ENCODE measurements around the gene RELB. TPM values are rescaled to one million over a fixed set of nuclear protein-coding genes. Genes with fewer than 3 reads are reported as not detected.
A peak's percentile ranks its signal among the peaks of the same experiment; 100 is the strongest.

Gene RELB
- polyA plus RNA-seq, 1 experiment: 9.9 TPM

DNA sequence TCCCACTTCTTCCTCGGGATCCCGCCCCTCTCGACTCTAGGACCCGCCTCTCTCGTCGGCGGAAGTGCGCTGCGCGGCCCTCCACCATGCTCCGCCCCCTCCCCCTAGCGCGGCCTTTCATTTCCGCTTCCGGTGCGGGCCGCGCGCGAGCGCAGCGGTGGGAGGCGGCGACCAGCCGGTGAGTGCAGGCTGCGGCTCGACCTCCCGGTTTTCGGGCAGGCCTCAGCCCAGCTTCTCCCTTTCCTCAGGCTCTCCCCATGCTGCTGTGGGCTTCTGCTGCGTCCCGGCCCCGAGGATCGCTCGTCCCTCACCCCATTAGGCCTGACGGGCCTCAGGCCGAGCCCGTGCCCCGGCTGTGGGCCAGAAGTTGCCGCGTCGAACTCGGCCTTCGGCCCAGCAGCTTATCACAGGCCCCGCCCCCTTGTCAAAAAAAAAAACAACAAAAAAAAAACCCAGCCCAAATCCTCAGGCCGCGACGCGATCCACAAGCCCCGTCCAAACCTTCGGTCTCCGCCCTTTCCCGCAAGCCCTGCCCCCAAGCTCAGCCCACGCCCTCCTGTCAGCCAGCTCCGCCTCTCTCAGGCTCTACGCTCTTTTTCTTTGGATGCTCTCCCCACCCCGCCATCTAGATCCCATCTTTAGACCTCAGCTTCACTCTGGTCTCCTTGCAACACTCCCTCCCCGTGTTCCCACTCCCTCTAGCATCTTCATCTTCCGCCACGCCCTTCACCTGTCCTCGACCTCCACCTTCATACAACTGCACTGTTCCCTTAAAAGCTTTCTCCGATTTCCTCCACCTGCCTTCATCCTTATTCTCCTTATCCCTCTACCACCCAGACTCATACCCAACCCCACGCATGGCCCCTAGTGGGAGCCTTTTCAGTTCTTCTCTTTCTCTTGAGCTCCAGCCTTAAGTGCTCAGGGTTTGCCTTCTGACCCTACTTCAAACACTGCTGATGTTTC, 37.9 kb downstream of the RELB start, which contains the start of gene CLASRP:
TSS of gene CLASRP (plus strand) at position 115 of the 963 bp plus-strand sequence. CDS start 1,168 bp downstream, outside the sequence.
- TF ChIP-seq, protein P1, sequence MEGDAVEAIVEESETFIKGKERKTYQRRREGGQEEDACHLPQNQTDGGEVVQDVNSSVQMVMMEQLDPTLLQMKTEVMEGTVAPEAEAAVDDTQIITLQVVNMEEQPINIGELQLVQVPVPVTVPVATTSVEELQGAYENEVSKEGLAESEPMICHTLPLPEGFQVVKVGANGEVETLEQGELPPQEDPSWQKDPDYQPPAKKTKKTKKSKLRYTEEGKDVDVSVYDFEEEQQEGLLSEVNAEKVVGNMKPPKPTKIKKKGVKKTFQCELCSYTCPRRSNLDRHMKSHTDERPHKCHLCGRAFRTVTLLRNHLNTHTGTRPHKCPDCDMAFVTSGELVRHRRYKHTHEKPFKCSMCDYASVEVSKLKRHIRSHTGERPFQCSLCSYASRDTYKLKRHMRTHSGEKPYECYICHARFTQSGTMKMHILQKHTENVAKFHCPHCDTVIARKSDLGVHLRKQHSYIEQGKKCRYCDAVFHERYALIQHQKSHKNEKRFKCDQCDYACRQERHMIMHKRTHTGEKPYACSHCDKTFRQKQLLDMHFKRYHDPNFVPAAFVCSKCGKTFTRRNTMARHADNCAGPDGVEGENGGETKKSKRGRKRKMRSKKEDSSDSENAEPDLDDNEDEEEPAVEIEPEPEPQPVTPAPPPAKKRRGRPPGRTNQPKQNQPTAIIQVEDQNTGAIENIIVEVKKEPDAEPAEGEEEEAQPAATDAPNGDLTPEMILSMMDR (IDR thresholded peaks at IDR 0.05; ENCODE audit: low read depth, low read length): no peak
- POLR2A ChIA-PET: interaction anchor here (0.7 to 1.9 kb wide), 14 partner anchors 8 to 216 kb away, joined by 3 to 14 read pairs (median 4); partner anchors contain the start of genes GEMIN7 and RELB
- CTCF ChIA-PET: interaction anchor here (1.3 to 2.4 kb wide), 2 partner anchors 10 to 20 kb away, joined by 3 to 14 read pairs; no protein-coding TSS in a partner anchor
- peak within 1 kb of the TSS; percentile 96 for H3K27ac ChIP-seq (ENCODE audit: low read depth, low read length)
- DNase-seq (ENCODE audit: low read depth, low spot score): peak; percentile 71
- no peaks in the 10 kb centered on the region for H3K27me3 ChIP-seq (ENCODE audit: control insufficient read depth, insufficient read depth, low read length)
- no peaks in the 10 kb centered on the region; the same call in 1 of the 2 replicates for H3K9me3 ChIP-seq (ENCODE audit: control insufficient read depth, insufficient read depth, low read length)
- peak within 1 kb of the TSS; percentile 95 for H3K4me3 ChIP-seq (ENCODE audit: low read depth, low read length)

DNA sequence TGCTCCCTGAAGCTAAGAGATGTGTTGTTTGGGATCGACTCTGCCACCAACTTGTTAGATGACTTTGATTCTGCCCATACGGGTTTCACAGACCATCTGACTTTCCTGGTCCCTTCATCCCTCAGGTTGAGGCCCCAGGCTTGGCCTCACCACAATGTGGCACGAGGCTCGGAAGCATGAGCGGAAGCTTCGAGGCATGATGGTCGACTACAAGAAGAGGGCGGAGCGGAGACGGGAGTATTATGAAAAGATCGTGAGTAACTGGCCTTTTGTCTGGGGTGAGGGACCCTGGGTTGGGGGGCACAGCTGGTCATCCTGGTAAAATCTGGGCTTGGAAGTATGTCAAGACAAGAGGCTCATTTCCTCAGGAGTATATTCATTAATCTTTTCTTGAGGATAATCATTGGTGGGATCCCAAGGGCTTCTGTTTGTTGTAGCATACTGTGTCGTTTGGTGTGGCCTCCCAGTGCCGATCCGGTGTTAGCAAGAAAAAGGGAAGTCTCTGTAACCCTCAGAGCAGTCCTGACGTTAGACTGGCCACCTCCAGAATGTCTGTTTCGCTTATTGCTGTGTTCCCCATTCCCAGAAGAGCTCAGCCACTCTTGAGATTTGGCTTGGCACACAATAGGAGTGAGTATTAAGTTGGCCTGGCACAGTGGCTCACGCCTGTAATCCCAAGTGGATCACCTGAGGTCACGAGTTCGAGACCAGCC, 39.0 kb downstream of the RELB start:
- TF ChIP-seq, protein P1 (IDR thresholded peaks at IDR 0.05; ENCODE audit: low read depth, low read length): no peak
- no peak for DNase-seq (ENCODE audit: low read depth, low spot score)
- ChIA-PET POLR2A (interaction anchor here (1.2 to 1.9 kb wide), 3 partner anchors 19 to 38 kb away, joined by 3 to 12 read pairs (median 5); partner anchors contain the start of gene RELB), CTCF (interaction anchor here (1.8 to 2.4 kb wide), 2 partner anchors 19 kb away, joined by 7 to 14 read pairs; no protein-coding TSS in a partner anchor)
- no peaks in the 10 kb centered on the region for H3K27me3 ChIP-seq (ENCODE audit: control insufficient read depth, insufficient read depth, low read length)
- H3K9me3 ChIP-seq (ENCODE audit: control insufficient read depth, insufficient read depth, low read length): no peaks in the 10 kb centered on the region; the same call in 1 of the 2 replicates
- H3K4me3 ChIP-seq (ENCODE audit: low read depth, low read length): peak overlapping the region; percentile 95
- no peak overlapping the region for H3K27ac ChIP-seq (ENCODE audit: low read depth, low read length)

DNA sequence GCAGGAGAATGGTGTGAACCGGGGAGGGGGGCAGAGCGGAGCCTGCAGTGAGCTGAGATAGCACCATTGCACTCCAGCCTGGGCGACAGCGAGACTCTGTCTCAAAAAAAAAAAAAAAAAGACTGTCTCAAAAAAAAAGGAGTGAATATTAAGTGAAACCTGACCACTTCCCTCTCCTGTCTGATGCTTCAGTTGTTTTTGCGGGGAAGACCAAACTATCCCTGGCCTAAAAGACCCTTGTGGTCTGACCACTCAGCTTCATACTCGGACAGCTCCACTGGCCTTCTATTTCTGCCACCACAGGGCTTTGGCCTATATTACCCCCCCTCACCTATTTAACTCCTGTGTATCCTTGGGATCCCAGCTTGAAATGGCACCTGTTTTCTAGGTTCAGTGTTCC, 39.9 kb downstream of the RELB start:
- Histone ChIP-seq H3K4me3 (ENCODE audit: low read depth, low read length) (no peak overlapping the region), H3K27ac (ENCODE audit: low read depth, low read length) (no peak overlapping the region), H3K9me3 (ENCODE audit: control insufficient read depth, insufficient read depth, low read length) (no peaks in the 10 kb centered on the region; the same call in 1 of the 2 replicates), H3K27me3 (ENCODE audit: control insufficient read depth, insufficient read depth, low read length) (no peaks in the 10 kb centered on the region)
- TF ChIP-seq, protein P1 (IDR thresholded peaks at IDR 0.05; ENCODE audit: low read depth, low read length): no peak
- ChIA-PET CTCF (interaction anchor here (1.8 kb wide), 1 partner anchor 19 kb away, joined by 7 read pairs; no protein-coding TSS in a partner anchor), POLR2A (interaction anchor here (0.5 kb wide), 1 partner anchor 24 kb away, joined by 5 read pairs; no protein-coding TSS in a partner anchor)
- no peak for DNase-seq (ENCODE audit: low read depth, low spot score)

DNA sequence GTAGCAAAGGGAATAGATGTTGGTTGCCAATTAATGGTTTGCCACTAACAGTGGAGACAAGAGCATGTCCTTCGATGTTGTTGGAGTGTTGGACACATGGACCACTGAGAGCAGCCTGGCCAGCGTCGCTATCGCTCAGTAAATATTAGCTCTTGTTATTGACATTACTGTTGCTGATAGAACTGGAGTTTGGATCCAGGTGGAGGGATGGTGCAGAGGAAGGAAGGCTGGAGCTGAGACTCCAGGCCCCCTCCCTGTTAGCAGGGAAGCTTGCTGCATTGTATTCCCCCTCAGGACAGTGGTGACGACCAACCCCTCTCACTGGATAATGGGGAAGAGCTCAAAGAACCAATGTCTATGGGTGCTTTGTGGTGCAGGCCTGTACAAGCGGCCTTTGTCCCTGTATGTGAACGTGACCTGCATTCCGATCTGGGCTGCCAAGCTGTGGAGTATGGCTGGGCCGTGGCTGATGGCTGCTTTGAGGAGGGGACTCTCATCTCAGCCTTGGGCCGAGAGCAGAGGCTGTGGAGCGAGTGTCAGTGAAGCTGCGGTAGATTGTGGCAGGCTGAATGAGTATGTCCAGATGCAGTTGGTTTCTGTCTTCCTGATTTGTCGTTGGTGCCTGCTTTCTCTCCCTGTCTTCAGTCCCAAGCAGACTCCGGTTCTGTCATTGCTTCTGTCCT, 44.5 kb downstream of the RELB start:
- TF ChIP-seq, protein P1 (IDR thresholded peaks at IDR 0.05; ENCODE audit: low read depth, low read length): no peak
- H3K27ac ChIP-seq (ENCODE audit: low read depth, low read length): no peak overlapping the region
- POLR2A ChIA-PET: interaction anchor here (0.5 kb wide), 1 partner anchor 206 kb away, joined by 4 read pairs; no protein-coding TSS in a partner anchor
- no peaks in the 10 kb centered on the region for H3K27me3 ChIP-seq (ENCODE audit: control insufficient read depth, insufficient read depth, low read length)
- DNase-seq (ENCODE audit: low read depth, low spot score): no peak
- CTCF ChIA-PET: interaction anchor here (1.6 kb wide), 1 partner anchor 14 kb away, joined by 7 read pairs; no protein-coding TSS in a partner anchor
- no peaks in the 10 kb centered on the region for H3K9me3 ChIP-seq (ENCODE audit: control insufficient read depth, insufficient read depth, low read length)
- H3K4me3 ChIP-seq (ENCODE audit: low read depth, low read length): no peak overlapping the region

All from AG04450 (cell line).